ENCODE results near the gene ASGR2. TPM values are rescaled to one million over a fixed set of nuclear protein-coding genes. Genes with fewer than 3 reads are reported as not detected.
"Not testable (repeated sequence)": the region's sequence is repeated elsewhere in the genome, so short reads cannot be mapped to it uniquely, and the experiment has no call there.

ASGR2 gene
- total RNA-seq, 1 donor from 2014 or later: not detected

- peaks cover 6% of the 10 kb centered on the region for H3K4me1 Mint-ChIP-seq
- no peak for DNase-seq (ENCODE audit: low read depth, low spot score)
- H3K27ac Mint-ChIP-seq (ENCODE audit: unreplicated experiment): no peak overlapping the region
- TF ChIP-seq CTCF (conservative IDR thresholded peaks at IDR 0.05): no peak
- H3K9me3 Mint-ChIP-seq: no peaks in the 10 kb centered on the region
- peaks cover 5% of the 10 kb centered on the region for H3K27me3 Mint-ChIP-seq (ENCODE audit: low read depth)
- H3K4me3 Mint-ChIP-seq: no peak overlapping the region
- no peaks in the 10 kb centered on the region for H3K36me3 Mint-ChIP-seq (ENCODE audit: low read depth)
Observed at GRCh38 chr17:7102421-7102820, 12.2 kb downstream of the ASGR2 start.

GRCh38 chr17:7101531-7101930, 13.1 kb downstream of the ASGR2 start:
- Mint-ChIP-seq H3K4me1 (peaks cover 6% of the 10 kb centered on the region), H3K27ac (ENCODE audit: unreplicated experiment) (no peak overlapping the region), H3K27me3 (ENCODE audit: low read depth) (peaks cover 5% of the 10 kb centered on the region), H3K4me3 (no peak overlapping the region), H3K36me3 (ENCODE audit: low read depth) (no peaks in the 10 kb centered on the region), H3K9me3 (no peaks in the 10 kb centered on the region)
- DNase-seq (ENCODE audit: low read depth, low spot score): no peak
- TF ChIP-seq CTCF (conservative IDR thresholded peaks at IDR 0.05): no peak

DNA sequence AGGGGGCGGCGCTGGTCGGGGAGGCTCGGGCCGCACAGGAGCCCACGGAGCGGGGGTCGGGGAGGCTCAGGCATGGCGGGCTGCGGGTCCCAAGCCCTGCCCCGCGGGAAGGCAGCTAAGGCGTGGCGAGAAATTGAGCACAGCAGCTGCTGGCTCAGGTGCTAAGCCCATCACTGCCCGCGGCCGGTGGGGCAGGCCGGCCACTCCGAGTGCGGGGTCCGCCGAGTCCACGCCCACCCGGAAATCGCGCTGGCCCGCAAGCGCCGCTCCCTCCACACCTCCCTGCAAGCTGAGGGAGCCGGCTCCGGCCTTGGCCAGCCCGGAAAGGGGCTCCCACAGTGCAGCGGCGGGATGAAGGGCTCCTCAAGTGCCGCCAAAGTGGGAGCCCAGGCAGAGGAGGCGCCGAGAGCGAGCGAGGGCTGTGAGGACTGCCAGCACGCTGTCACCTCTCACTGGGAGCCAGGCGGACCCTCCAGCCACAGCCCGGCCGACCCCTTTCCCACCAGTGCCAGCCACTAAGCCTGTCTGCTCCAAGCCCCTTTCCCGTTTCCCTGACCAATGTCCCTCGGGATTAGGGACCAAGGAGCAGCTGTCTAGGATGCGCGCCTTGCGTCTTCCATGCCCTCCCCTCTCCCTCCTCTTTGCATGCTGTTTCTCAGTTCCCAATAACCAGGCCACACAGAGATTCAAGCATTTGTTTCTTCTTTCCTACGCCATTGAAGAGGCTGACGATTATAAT, 13.8 kb downstream of the ASGR2 start:
- H3K4me1 Mint-ChIP-seq: not testable (repeated sequence)

GRCh38 chr17:7098802-7099459, 15.7 kb downstream of the ASGR2 start:
- H3K4me1 Mint-ChIP-seq: peaks cover 6% of the 10 kb centered on the region
- DNase-seq (ENCODE audit: low read depth, low spot score): no peak
- no peak overlapping the region for H3K27ac Mint-ChIP-seq (ENCODE audit: unreplicated experiment)
- H3K36me3 Mint-ChIP-seq (ENCODE audit: low read depth): no peaks in the 10 kb centered on the region
- TF ChIP-seq CTCF (conservative IDR thresholded peaks at IDR 0.05): no peak
- no peak overlapping the region for H3K4me3 Mint-ChIP-seq
- peaks cover 5% of the 10 kb centered on the region for H3K27me3 Mint-ChIP-seq (ENCODE audit: low read depth)
- no peaks in the 10 kb centered on the region for H3K9me3 Mint-ChIP-seq

More for the DNA sequence above, 13.8 kb downstream of the ASGR2 start:
- H3K27ac Mint-ChIP-seq (ENCODE audit: unreplicated experiment); DNase-seq (ENCODE audit: low read depth, low spot score); H3K36me3 Mint-ChIP-seq (ENCODE audit: low read depth); H3K27me3 Mint-ChIP-seq (ENCODE audit: low read depth); H3K4me3 Mint-ChIP-seq; H3K9me3 Mint-ChIP-seq: not testable (repeated sequence)

DNA sequence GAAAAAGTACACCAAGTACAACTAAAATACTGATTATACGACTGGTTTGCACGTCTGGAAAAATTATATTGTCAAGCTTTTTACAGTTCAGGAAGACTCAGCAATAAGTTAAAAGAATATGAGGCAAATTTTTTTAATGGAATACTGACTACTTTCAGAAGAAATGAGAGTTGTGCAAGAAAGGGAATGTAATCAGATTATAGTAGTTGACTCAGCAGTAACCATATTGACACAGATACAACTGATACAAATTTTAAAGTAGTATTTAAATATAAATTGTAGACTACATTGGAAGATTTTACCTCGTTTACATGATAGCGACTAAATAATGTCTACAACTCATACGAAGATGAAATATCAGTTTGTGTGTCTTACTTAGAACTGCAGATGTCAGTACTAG, 16.7 kb downstream of the ASGR2 start:
- no peak for TF ChIP-seq CTCF (conservative IDR thresholded peaks at IDR 0.05)
- Mint-ChIP-seq H3K27me3 (ENCODE audit: low read depth) (peaks cover 3% of the 10 kb centered on the region), H3K4me3 (no peak overlapping the region), H3K27ac (ENCODE audit: unreplicated experiment) (no peak overlapping the region), H3K4me1 (peaks cover 6% of the 10 kb centered on the region), H3K36me3 (ENCODE audit: low read depth) (no peaks in the 10 kb centered on the region), H3K9me3 (no peaks in the 10 kb centered on the region)
- DNase-seq (ENCODE audit: low read depth, low spot score): no peak

DNA sequence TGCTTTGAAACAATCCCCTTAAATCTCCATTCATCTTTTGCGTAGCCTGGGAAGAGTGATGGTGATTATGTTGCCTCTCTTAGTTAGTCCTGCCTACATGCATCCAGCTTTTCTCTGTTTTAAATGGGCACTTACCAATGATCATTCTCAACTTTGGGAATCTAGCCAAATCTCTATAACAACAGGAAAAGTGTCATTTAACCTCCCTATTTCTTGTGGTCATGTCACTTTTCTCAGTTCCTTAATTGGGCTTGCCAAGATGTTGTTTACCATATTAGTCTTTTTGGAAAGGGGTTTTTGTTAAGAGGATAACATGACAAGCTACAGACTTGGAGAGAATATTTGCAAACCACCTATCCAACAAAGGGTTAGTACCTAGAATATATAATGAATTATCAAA, 19.0 kb downstream of the ASGR2 start:
- H3K36me3 Mint-ChIP-seq (ENCODE audit: low read depth): no peaks in the 10 kb centered on the region
- H3K9me3 Mint-ChIP-seq: no peaks in the 10 kb centered on the region
- no peak overlapping the region for H3K27ac Mint-ChIP-seq (ENCODE audit: unreplicated experiment)
- TF ChIP-seq CTCF (conservative IDR thresholded peaks at IDR 0.05): no peak
- DNase-seq (ENCODE audit: low read depth, low spot score): no peak
- H3K4me3 Mint-ChIP-seq: no peak overlapping the region
- H3K27me3 Mint-ChIP-seq (ENCODE audit: low read depth): no peaks in the 10 kb centered on the region
- H3K4me1 Mint-ChIP-seq: no peaks in the 10 kb centered on the region

All from neural crest cell (in vitro differentiated cells).